ENCODE measurements around the gene KRT222.

KRT222 gene

DNA sequence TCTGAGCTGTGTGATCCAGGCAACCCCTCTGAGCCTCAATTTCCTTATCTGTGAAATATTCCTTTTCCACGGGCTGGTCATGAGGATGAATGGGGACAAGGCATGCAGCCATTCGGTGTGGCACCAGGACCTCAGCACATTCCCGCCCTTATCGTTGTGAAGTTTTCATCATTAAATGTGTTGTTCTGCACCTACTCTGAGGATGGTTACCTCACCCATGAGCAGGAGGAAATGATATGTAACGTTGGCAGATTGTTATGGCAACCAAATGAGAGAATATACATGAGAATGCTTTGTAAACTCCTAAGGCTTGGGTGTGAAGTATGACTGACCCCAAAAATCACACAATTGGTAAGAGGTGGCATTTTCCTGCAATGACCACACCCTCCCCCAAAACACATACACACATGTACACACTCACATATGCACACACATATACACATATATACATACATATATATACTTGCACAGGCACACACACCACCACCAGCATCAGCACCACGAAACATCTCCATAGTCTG lies 56.9 kb downstream of the KRT222 start:
- H4K20me1 ChIP-seq (ENCODE audit: insufficient read depth, low read length) = no peaks in the 10 kb centered on the region
- H3K9ac ChIP-seq (ENCODE audit: low read length) = no peak overlapping the region
- no peak overlapping the region for H3K27ac ChIP-seq (ENCODE audit: low read depth, low read length, poor library complexity, severe bottlenecking)
- H2AFZ ChIP-seq (ENCODE audit: low read length) = no peak overlapping the region
- no peaks in the 10 kb centered on the region for H3F3A ChIP-seq (ENCODE audit: insufficient read depth, low read length)
- H3K9me3 ChIP-seq (ENCODE audit: low read length) = no peaks in the 10 kb centered on the region
- H3K4me2 ChIP-seq (ENCODE audit: low read length) = no peak overlapping the region
- H3K4me3 ChIP-seq (ENCODE audit: low read depth, low read length, poor library complexity, severe bottlenecking) = no peak overlapping the region
- H3K9me2 ChIP-seq (ENCODE audit: low read depth, low read length) = no peaks in the 10 kb centered on the region
- H3K79me2 ChIP-seq (ENCODE audit: insufficient read depth, low read length) = no peaks in the 10 kb centered on the region
- H3K27me3 ChIP-seq (ENCODE audit: insufficient read depth, low read length) = no peaks in the 10 kb centered on the region
- TF ChIP-seq EZH2 (IDR thresholded peaks at IDR 0.05; ENCODE audit: borderline replicate concordance, low read length) = no peak
- TF ChIP-seq, protein P1, sequence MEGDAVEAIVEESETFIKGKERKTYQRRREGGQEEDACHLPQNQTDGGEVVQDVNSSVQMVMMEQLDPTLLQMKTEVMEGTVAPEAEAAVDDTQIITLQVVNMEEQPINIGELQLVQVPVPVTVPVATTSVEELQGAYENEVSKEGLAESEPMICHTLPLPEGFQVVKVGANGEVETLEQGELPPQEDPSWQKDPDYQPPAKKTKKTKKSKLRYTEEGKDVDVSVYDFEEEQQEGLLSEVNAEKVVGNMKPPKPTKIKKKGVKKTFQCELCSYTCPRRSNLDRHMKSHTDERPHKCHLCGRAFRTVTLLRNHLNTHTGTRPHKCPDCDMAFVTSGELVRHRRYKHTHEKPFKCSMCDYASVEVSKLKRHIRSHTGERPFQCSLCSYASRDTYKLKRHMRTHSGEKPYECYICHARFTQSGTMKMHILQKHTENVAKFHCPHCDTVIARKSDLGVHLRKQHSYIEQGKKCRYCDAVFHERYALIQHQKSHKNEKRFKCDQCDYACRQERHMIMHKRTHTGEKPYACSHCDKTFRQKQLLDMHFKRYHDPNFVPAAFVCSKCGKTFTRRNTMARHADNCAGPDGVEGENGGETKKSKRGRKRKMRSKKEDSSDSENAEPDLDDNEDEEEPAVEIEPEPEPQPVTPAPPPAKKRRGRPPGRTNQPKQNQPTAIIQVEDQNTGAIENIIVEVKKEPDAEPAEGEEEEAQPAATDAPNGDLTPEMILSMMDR (IDR thresholded peaks at IDR 0.05; ENCODE audit: low read length) = no peak
- H3K36me3 ChIP-seq (ENCODE audit: insufficient read depth, low read length) = no peaks in the 10 kb centered on the region
- peaks cover 8% of the 10 kb centered on the region for H3K4me1 ChIP-seq (ENCODE audit: insufficient read depth, low read length, severe bottlenecking)

DNA sequence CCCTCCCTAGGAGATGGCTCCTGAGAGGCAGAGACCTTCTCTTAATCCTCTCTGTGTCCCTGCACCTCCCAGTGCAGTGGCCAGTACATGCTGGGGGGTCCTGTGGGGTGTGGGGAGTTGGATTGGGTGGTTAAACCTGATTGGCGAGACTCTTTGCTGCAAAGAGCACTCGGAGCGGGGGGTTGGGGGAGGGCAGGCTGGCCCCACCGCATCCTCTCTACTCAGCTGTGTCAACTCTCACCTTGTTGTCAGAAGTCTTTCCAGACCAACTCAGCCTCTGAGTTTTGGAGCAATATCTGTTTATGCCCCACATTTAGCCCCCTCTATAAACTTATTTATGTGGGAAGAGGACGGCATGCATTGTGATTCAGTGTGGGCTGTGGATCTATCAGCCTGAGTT lies 57.3 kb downstream of the KRT222 start:
- Histone ChIP-seq H3K9me2 (ENCODE audit: low read depth, low read length) (no peaks in the 10 kb centered on the region), H3K27me3 (ENCODE audit: insufficient read depth, low read length) (no peaks in the 10 kb centered on the region), H3K9me3 (ENCODE audit: low read length) (no peaks in the 10 kb centered on the region), H3K4me3 (ENCODE audit: low read depth, low read length, poor library complexity, severe bottlenecking) (no peak overlapping the region), H4K20me1 (ENCODE audit: insufficient read depth, low read length) (no peaks in the 10 kb centered on the region), H3K36me3 (ENCODE audit: insufficient read depth, low read length) (no peaks in the 10 kb centered on the region), H3K9ac (ENCODE audit: low read length) (no peak overlapping the region), H3K27ac (ENCODE audit: low read depth, low read length, poor library complexity, severe bottlenecking) (no peak overlapping the region), H3F3A (ENCODE audit: insufficient read depth, low read length) (no peaks in the 10 kb centered on the region), H3K4me1 (ENCODE audit: insufficient read depth, low read length, severe bottlenecking) (peaks cover 6% of the 10 kb centered on the region), H3K79me2 (ENCODE audit: insufficient read depth, low read length) (no peaks in the 10 kb centered on the region), H3K4me2 (ENCODE audit: low read length) (no peak overlapping the region), H2AFZ (ENCODE audit: low read length) (no peak overlapping the region)
- TF ChIP-seq EZH2 (IDR thresholded peaks at IDR 0.05; ENCODE audit: borderline replicate concordance, low read length) = no peak
- TF ChIP-seq, protein P1 (IDR thresholded peaks at IDR 0.05; ENCODE audit: low read length) = no peak

DNA sequence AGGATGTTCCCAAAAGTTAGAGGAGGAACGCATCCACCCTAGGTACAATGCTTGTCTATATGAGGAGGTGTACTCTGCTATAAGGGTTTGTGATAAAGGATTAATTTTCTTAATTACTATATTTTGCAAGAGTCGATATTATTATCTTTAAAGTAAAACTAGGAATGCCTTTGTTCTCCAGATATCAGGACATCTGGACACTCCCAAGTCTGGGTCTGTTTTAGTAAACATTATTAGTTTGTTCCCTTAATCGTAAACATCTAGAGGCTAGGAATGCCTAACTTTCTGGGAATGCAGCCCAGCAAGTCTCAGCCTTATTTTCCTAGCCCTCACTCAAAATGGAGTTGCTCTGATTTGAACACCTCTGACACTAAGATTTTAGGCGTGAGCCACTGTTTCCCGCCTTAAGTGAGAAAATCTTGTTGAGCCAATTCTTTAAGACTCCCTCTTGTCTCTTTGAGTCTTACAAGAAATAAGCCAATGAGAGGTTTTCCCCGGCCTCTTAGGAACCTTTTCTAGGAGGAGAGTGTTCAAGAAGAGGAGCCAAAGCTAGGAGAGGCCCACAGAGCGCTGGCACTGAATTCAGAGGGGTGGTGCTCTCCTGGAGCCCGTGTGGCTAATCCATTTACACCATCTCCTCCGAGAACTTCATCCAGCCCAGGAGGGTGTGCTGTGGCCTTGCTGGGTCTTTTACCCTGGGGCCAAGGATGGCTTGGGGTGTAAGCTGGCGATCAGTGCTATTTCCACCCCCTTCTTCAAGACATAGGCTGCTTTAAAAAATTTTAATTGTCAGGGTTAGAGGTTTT lies 58.2 kb downstream of the KRT222 start:
- Histone ChIP-seq H3K9me2 (ENCODE audit: low read depth, low read length) (no peaks in the 10 kb centered on the region), H3K9ac (ENCODE audit: low read length) (no peak overlapping the region), H3K4me3 (ENCODE audit: low read depth, low read length, poor library complexity, severe bottlenecking) (no peak overlapping the region), H3F3A (ENCODE audit: insufficient read depth, low read length) (no peaks in the 10 kb centered on the region), H4K20me1 (ENCODE audit: insufficient read depth, low read length) (no peaks in the 10 kb centered on the region), H3K9me3 (ENCODE audit: low read length) (no peaks in the 10 kb centered on the region), H2AFZ (ENCODE audit: low read length) (no peak overlapping the region), H3K36me3 (ENCODE audit: insufficient read depth, low read length) (no peaks in the 10 kb centered on the region), H3K27me3 (ENCODE audit: insufficient read depth, low read length) (no peaks in the 10 kb centered on the region), H3K79me2 (ENCODE audit: insufficient read depth, low read length) (no peaks in the 10 kb centered on the region), H3K4me1 (ENCODE audit: insufficient read depth, low read length, severe bottlenecking) (peaks cover 6% of the 10 kb centered on the region), H3K27ac (ENCODE audit: low read depth, low read length, poor library complexity, severe bottlenecking) (no peak overlapping the region), H3K4me2 (ENCODE audit: low read length) (no peak overlapping the region)
- TF ChIP-seq, protein P1 (IDR thresholded peaks at IDR 0.05; ENCODE audit: low read length) = no peak
- no peak for TF ChIP-seq EZH2 (IDR thresholded peaks at IDR 0.05; ENCODE audit: borderline replicate concordance, low read length)

All from OCI-LY1 (cell line).